Duodenal mucosa (tissue), 2 donors: ENCODE results near the gene ALDH1L1.

Source experiments
- H3K27ac ChIP-seq: one replicate; pipeline ENCODE4 v1.7.0; 2013; ENCODE audit warnings: low read depth, low read length
- H3K27me3 ChIP-seq, 2 donors: one replicate each; pipeline ENCODE4 v1.7.0; 2013; ENCODE audit warnings: low read length in 2 of 2, control low read depth in 1 of 2; ENCODE audit not compliant: insufficient read depth in 2 of 2, control insufficient read depth in 1 of 2
- H3K36me3 ChIP-seq, 2 donors: one replicate each; pipeline ENCODE4 v1.7.0; 2013; ENCODE audit warnings: low read length in 2 of 2, control low read depth in 1 of 2; ENCODE audit not compliant: insufficient read depth in 2 of 2, control insufficient read depth in 1 of 2
- H3K4me1 ChIP-seq, 2 donors: one replicate each; pipeline ENCODE4 v1.7.0; 2013; ENCODE audit warnings: low read length in 2 of 2, control low read depth in 1 of 2; ENCODE audit not compliant: insufficient read depth in 2 of 2, control insufficient read depth in 1 of 2
- H3K4me3 ChIP-seq, 2 donors: one replicate each; pipeline ENCODE4 v1.7.0; 2013; ENCODE audit warnings: low read length in 2 of 2, low read depth in 1 of 2
- H3K9ac ChIP-seq, 2 donors: one replicate each; pipeline ENCODE4 v1.7.0; 2013; ENCODE audit warnings: low read length in 2 of 2, low read depth in 1 of 2
- H3K9me3 ChIP-seq, 2 donors: one replicate each; pipeline ENCODE4 v1.7.0; 2013; ENCODE audit warnings: low read length in 2 of 2, control low read depth in 1 of 2; ENCODE audit not compliant: control insufficient read depth in 1 of 2

ALDH1L1 gene

GRCh38 chr3:126147932-126148683, 32.3 kb downstream of the ALDH1L1 start:
- Histone ChIP-seq H3K4me3 (no peak overlapping the region), H3K36me3 (no peaks in the 10 kb centered on the region), H3K9me3 (no peaks in the 10 kb centered on the region), H3K27me3 (peaks cover 0 to 4% of the 10 kb centered on the region in 2 donors), H3K27ac (no peak overlapping the region), H3K9ac (no peak overlapping the region), H3K4me1 (no peaks in the 10 kb centered on the region)

- Histone ChIP-seq H3K36me3 (no peaks in the 10 kb centered on the region), H3K27ac (no peak overlapping the region), H3K4me3 (no peak overlapping the region), H3K4me1 (no peaks in the 10 kb centered on the region), H3K27me3 (peaks cover 0 to 4% of the 10 kb centered on the region in 2 donors), H3K9me3 (no peaks in the 10 kb centered on the region), H3K9ac (no peak overlapping the region)
Measured at GRCh38 chr3:126147147-126147931, 33.0 kb downstream of the ALDH1L1 start.

DNA sequence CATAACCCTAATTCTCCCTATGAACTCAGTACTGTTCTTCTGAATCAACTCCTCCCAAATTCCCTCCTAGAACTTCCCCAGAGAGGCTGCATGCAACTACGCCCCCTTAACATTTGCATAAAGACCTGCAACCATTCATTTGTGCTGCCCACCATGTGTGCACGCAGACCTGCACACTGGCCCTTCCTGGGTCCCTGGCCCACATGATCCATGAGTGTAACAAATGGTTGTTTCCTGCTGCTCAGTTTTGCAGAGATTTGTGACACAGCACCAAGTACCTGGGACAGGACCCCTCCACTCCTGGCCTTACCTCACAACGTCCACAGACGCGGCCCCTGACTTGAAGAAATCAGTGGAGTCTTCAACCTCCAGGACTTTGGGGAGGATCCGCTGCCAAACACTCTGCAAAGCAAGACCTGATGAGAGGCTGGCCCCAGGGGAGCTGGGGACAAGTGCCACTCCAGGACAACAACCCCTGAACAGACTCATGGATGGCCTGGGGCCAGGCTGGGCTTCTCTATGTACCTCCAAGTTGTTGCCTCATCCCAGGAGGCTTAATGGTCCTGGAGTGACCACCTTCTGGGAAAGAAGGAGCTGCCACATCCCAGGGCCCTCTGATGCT, 33.8 kb downstream of the ALDH1L1 start:
- no peak overlapping the region for H3K9ac ChIP-seq
- no peaks in the 10 kb centered on the region for H3K9me3 ChIP-seq
- peaks cover 0 to 4% of the 10 kb centered on the region in 2 donors for H3K27me3 ChIP-seq
- no peak overlapping the region for H3K4me3 ChIP-seq
- H3K4me1 ChIP-seq = no peaks in the 10 kb centered on the region
- no peaks in the 10 kb centered on the region for H3K36me3 ChIP-seq
- H3K27ac ChIP-seq = no peak overlapping the region

DNA sequence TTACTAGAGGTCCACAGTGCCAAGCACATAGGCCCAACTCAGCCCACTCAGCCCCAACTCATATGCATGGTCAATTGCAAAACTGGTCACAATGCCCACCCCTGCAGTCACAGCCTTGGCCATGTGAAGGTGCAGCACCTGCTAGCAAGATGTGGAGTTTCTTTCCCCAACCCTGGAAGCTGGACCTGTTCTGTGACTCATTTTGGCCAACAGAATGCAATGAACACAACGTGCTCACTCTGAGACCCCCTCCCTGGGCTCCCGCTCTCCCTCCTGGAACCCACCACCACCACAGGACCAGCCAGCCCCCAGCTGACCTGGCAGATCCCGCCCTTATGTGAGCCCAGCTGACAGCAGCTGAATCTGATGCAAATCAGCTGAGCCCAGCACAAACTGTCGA, 34.4 kb downstream of the ALDH1L1 start:
- Histone ChIP-seq H3K9me3 (no peaks in the 10 kb centered on the region), H3K4me3 (no peak overlapping the region)

DNA sequence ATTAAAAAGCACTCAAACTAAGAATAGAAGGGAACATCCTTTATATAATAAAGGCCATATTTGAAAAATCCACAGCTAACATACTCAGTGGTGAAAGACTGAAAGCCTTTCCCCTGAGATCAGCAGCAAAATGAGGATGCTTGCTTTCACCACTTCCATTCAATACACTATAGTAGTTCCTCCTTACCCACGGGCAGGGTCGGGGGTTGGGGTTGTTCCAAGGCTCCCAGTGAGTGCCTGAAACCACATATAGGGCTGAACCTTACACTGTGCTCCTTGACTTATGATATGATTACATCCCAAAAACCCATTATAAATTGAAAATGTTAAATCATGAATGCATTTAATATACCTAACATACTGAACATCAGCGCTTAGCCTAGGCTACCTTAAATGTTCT, 37.7 kb downstream of the ALDH1L1 start:
- H3K27me3 ChIP-seq = peaks cover 4 to 14% of the 10 kb centered on the region in 2 donors
- no peak overlapping the region for H3K27ac ChIP-seq
- H3K9me3 ChIP-seq = no peaks in the 10 kb centered on the region
- H3K36me3 ChIP-seq = no peaks in the 10 kb centered on the region
- H3K9ac ChIP-seq = no peak overlapping the region
- no peaks in the 10 kb centered on the region for H3K4me1 ChIP-seq
- no peak overlapping the region for H3K4me3 ChIP-seq

More for the DNA sequence above, 34.4 kb downstream of the ALDH1L1 start:
- Histone ChIP-seq H3K9ac (no peak overlapping the region), H3K27me3 (peaks cover 0 to 9% of the 10 kb centered on the region in 2 donors), H3K27ac (no peak overlapping the region), H3K4me1 (no peaks in the 10 kb centered on the region), H3K36me3 (no peaks in the 10 kb centered on the region)

- H3K36me3 ChIP-seq = no peaks in the 10 kb centered on the region
- peaks cover 8 to 10% of the 10 kb centered on the region in 2 donors for H3K27me3 ChIP-seq
- no peak overlapping the region for H3K9ac ChIP-seq
Measured at GRCh38 chr3:126137490-126138130, 42.8 kb downstream of the ALDH1L1 start.

DNA sequence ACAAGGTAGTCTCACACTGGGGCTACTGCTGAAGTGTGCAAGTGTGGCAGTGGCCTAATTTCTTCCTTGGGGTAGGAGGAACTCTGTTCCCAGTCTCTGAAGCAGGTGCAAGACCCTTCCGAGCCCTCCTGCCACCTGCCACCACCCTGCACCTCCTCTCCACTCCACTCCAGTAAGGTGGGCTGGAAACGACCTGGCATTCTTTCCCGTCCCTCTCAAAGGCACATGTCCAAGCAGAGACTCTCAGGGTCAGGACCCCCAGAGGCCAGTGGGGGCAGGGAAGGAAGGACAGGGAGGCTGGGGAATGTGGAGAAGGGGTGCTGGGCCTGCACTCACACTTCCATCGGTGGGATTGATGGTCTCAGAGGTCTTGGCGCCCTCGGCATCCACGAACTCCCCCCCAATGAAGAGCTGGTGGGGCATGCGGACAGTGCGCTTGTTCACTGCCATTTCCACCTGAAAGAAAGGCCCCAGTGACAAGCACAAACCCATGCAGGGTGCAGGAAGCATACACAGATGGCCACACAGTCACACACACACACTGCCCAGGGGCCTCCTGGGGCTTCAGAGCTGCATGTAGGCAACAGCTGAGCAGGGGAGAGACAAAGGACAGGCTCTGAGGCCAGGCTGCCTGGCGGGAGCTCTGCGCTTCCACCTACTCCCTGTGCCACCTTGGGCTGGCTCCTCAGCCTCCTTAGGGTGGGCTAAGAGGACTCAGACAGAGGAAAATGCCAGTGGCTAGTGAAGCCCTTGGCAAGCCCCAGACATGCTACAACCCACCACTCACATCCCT, 43.8 kb downstream of the ALDH1L1 start:
- H3K27me3 ChIP-seq = peaks cover 8 to 10% of the 10 kb centered on the region in 2 donors
- H3K9ac ChIP-seq = no peak overlapping the region
- H3K4me3 ChIP-seq = no peak overlapping the region
- H3K9me3 ChIP-seq = no peaks in the 10 kb centered on the region
- no peaks in the 10 kb centered on the region for H3K36me3 ChIP-seq
- no peaks in the 10 kb centered on the region for H3K4me1 ChIP-seq
- H3K27ac ChIP-seq = no peak overlapping the region

More at GRCh38 chr3:126137490-126138130, 42.8 kb downstream of the ALDH1L1 start:
- no peak overlapping the region for H3K4me3 ChIP-seq
- H3K27ac ChIP-seq = no peak overlapping the region
- H3K4me1 ChIP-seq = no peaks in the 10 kb centered on the region
- H3K9me3 ChIP-seq = no peaks in the 10 kb centered on the region

- Histone ChIP-seq H3K36me3 (no peaks in the 10 kb centered on the region), H3K9me3 (no peaks in the 10 kb centered on the region), H3K27ac (no peak overlapping the region), H3K4me3 (no peak overlapping the region), H3K27me3 (peaks cover 5 to 8% of the 10 kb centered on the region in 2 donors), H3K4me1 (no peaks in the 10 kb centered on the region), H3K9ac (no peak overlapping the region)
Measured at GRCh38 chr3:126135406-126136076, 44.8 kb downstream of the ALDH1L1 start.

DNA sequence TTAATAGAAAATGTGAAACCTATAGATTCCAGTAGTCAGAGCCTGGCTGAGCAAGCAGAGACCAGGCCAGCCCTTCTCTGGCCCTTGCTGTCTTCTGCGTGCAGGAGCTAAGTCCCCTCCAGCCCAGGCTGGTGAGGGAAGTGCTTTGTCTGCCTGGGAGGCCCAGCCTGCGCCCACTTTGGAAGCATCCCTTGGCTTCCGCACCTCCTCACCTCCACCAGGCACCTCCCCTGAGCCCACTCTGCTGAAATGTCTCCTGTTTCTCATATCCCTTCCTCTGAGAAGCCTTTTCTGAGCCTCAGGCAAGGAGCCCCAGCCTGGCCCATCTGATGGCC, 45.3 kb downstream of the ALDH1L1 start:
- H3K9me3 ChIP-seq = no peaks in the 10 kb centered on the region
- H3K36me3 ChIP-seq = no peaks in the 10 kb centered on the region
- H3K4me1 ChIP-seq = peaks cover 2% of the 10 kb centered on the region in 2 donors
- H3K4me3 ChIP-seq = no peak overlapping the region
- no peak overlapping the region for H3K27ac ChIP-seq
- peaks cover 5 to 8% of the 10 kb centered on the region in 2 donors for H3K27me3 ChIP-seq
- H3K9ac ChIP-seq = no peak overlapping the region
